Cardiac fibroblast (primary cell): ENCODE data around the gene CREB3.

Experiments
- DNase-seq, 2 donors: peaks; one replicate each; pipeline versions ENCODE4 v3.0.0 to v3.0.0-alpha.2; 2010; ENCODE audit warnings: low read depth in 2 of 2
- H3K4me3 ChIP-seq, 2 donors: replicated peaks in 1 of 2; 1 replicate in 1 of 2; 2 replicates in 1 of 2; pipeline ENCODE4 v1.5.1; 2011; ENCODE audit warnings: low read depth in 2 of 2, low read length in 2 of 2, mild to moderate bottlenecking in 2 of 2, moderate library complexity in 1 of 2
- CTCF ChIP-seq: IDR thresholded peaks from one replicate; pipeline ENCODE4 v1.5.1; 2011; ENCODE audit warnings: low read depth, mild to moderate bottlenecking, low read length, inconsistent platforms

Gene CREB3

GRCh38 chr9:35687972-35688557, 44.4 kb upstream of the CREB3 start:
- no peak for TF ChIP-seq CTCF
- no peak for DNase-seq
- peak overlapping the region; percentile 73 to 77 for H3K4me3 ChIP-seq

- no peak for TF ChIP-seq CTCF
- peak overlapping the region; percentile 73 to 77 for H3K4me3 ChIP-seq
- peak; percentile 72 to 82 for DNase-seq
Measured at GRCh38 chr9:35688558-35689541, 43.6 kb upstream of the CREB3 start.

- peak; percentile 84 to 90 for DNase-seq
- H3K4me3 ChIP-seq, result peak within 1 kb of the TSS; percentile 73 to 77
- no peak for TF ChIP-seq CTCF
Measured at GRCh38 chr9:35689542-35690293, 42.7 kb upstream of the CREB3 start, which contains the start of gene TPM2. TSS of gene TPM2 (minus strand) at chr9:35689925. CDS start at chr9:35689817, 108 bp downstream.

- TF ChIP-seq CTCF, result no peak
- peak; percentile 61 to 71 for DNase-seq
- peak overlapping the region; percentile 73 to 77 for H3K4me3 ChIP-seq
Measured at GRCh38 chr9:35690294-35690613, 42.2 kb upstream of the CREB3 start.

GRCh38 chr9:35690614-35691333, 41.7 kb upstream of the CREB3 start:
- peak; percentile 75 to 84 for DNase-seq
- TF ChIP-seq CTCF, result no peak
- H3K4me3 ChIP-seq, result peak overlapping the region; percentile 73 to 77

- peak overlapping the region; percentile 73 to 77 for H3K4me3 ChIP-seq
- no peak for DNase-seq
- no peak for TF ChIP-seq CTCF
Measured at GRCh38 chr9:35691334-35691650, 41.2 kb upstream of the CREB3 start.
